Body of pancreas (tissue), 4 donors: Measurements from ENCODE around the gene NHLRC2. TPM values are rescaled to one million over a fixed set of nuclear protein-coding genes. Genes with fewer than 3 reads are reported as not detected.

Source experiments
- ATAC-seq: fragments of 150-250 bp; one replicate; pipeline ENCODE4 v1.9.1; 2016
- DNase-seq, 4 donors: peaks; one replicate each; pipeline ENCODE4 v3.0.0-alpha.2; 2019
- H3K27ac ChIP-seq, 4 donors: fragments of 200-600 bp; sonication (generic); 1 replicate in 3 of 4; 2 replicates in 1 of 4; pipeline versions ENCODE4 v1.5.1 to v1.6.1; 2016 to 2019; ENCODE audit warnings: mild to moderate bottlenecking in 1 of 4, mixed read lengths in 1 of 4, moderate library complexity in 1 of 4
- H3K27me3 ChIP-seq, 2 donors: fragments of 200-600 bp; sonication (generic); one replicate each; pipeline ENCODE4 v1.6.0; 2016; ENCODE audit warnings: mild to moderate bottlenecking in 1 of 2
- H3K36me3 ChIP-seq, 2 donors: fragments of 200-600 bp; sonication (generic); replicated peaks in 1 of 2; 2 replicates each; pipeline ENCODE4 v1.5.1; 2016; ENCODE audit warnings: low read depth in 2 of 2; ENCODE audit not compliant: insufficient read depth in 1 of 2
- H3K4me1 ChIP-seq: fragments of 200-600 bp; sonication (generic); one replicate; pipeline ENCODE4 v1.6.0; 2016
- H3K4me3 ChIP-seq, 2 donors: fragments of 200-600 bp; sonication (generic); 1 replicate in 1 of 2; 2 replicates in 1 of 2; pipeline ENCODE4 v1.5.1; 2016 to 2019
- H3K9me3 ChIP-seq, 3 donors: fragments of 200-600 bp; sonication (generic); 1 replicate in 2 of 3; 2 replicates in 1 of 3; pipeline ENCODE4 v1.5.1; 2016
- CTCF ChIP-seq, 7 experiments: fragments of 450-650 bp in 4 of 7; fragments of 200-600 bp in 3 of 7; sonication (generic) in 3 of 7; IDR thresholded peaks; one replicate each; pipeline ENCODE4 v1.5.1; 2016 to 2019; ENCODE audit warnings: antibody characterized with exemption in 7 of 7
- POLR2A ChIP-seq, 3 donors: fragments of 450-650 bp; IDR thresholded peaks; one replicate each; pipeline ENCODE4 v1.6.1; 2016; ENCODE audit warnings: antibody characterized with exemption in 3 of 3, mild to moderate bottlenecking in 2 of 3
- WGBS, 2 donors: methylation state at CpG; one replicate each; pipeline ENCODE4 v1.1.5; 2017; 5-methylcytosine and 5-hydroxymethylcytosine counted together
- intact Hi-C: fragments of 100-400 bp; cut with DNase I; formaldehyde crosslinking; loops from one replicate; pipeline ENCODE4 v1.15.1; 2023
- total RNA-seq, 2 donors: library from RNA; depleted of rRNA; stranded (reverse); fragments of >200 nt; gene quantifications; one replicate each; pipeline ENCODE4 v1.1.0, GENCODE V29; 2016

The NHLRC2 gene
- total RNA-seq, 2 donors from 2014 or later: 17.9 to 50.4 TPM

DNA sequence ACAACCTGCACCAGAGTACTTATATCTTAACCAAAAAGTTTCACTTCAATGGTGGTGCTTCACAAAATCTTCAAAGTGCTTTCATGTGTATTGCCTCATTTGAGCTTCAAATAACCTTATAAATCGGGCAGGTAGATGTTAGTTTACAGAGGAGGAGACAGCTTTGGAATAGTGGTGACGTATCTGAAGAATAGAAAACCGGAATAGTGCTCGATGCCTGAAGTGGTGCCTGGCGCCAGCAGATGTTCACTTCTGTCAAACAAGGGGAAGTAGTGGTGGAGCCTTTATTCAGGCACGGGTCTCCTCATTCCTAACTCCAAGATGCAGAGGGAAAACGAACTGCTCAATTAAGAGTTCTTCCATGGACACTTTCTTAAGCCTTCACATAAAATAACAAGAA lies 58.1 kb downstream of the NHLRC2 start:
- 95 to 96% methylated on average over 7 of the region's 7 CpGs for WGBS, 2 donors
- TF ChIP-seq CTCF (IDR thresholded peaks at IDR 0.05) (no peak), POLR2A (IDR thresholded peaks at IDR 0.05) (no peak)
- DNase-seq: no peak
- ATAC-seq: no peak
- peaks cover 0 to 5% of the 10 kb centered on the region in 2 donors for H3K36me3 ChIP-seq
- no peak overlapping the region for H3K4me3 ChIP-seq
- no peaks in the 10 kb centered on the region for H3K9me3 ChIP-seq
- H3K27me3 ChIP-seq: no peaks in the 10 kb centered on the region
- peaks cover 8% of the 10 kb centered on the region for H3K4me1 ChIP-seq
- intact Hi-C loops: no loop called here
- no peak overlapping the region for H3K27ac ChIP-seq

DNA sequence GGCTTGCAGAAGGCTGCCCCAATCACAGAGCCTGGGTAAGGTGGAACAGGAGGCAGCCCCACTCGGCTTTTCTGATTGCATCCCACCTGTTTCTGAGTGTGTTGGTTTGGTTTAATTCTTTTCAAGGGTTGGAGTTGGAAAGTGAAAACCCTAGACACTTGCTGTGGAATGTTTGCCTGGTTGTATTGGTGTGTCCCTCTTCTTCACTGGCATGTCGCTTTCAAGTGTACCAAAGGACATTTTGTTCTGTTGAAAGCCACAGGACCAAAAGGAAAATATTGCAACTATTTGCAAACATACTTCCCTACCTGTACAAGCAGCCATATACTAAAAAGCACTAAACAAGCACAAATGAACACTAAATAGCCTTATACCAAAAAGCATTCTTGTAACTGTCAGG lies 60.5 kb downstream of the NHLRC2 start:
- no peaks in the 10 kb centered on the region for H3K27me3 ChIP-seq
- no peak overlapping the region for H3K27ac ChIP-seq
- intact Hi-C loops: no loop called here
- no peak for DNase-seq
- 97 to 98% methylated on average over 2 of the region's 2 CpGs for WGBS, 2 donors
- H3K36me3 ChIP-seq: no peaks in the 10 kb centered on the region
- no peaks in the 10 kb centered on the region for H3K9me3 ChIP-seq
- no peak for ATAC-seq
- no peak overlapping the region for H3K4me3 ChIP-seq
- TF ChIP-seq CTCF (IDR thresholded peaks at IDR 0.05): no peak
- TF ChIP-seq POLR2A (IDR thresholded peaks at IDR 0.05): no peak
- H3K4me1 ChIP-seq: peaks cover 8% of the 10 kb centered on the region

DNA sequence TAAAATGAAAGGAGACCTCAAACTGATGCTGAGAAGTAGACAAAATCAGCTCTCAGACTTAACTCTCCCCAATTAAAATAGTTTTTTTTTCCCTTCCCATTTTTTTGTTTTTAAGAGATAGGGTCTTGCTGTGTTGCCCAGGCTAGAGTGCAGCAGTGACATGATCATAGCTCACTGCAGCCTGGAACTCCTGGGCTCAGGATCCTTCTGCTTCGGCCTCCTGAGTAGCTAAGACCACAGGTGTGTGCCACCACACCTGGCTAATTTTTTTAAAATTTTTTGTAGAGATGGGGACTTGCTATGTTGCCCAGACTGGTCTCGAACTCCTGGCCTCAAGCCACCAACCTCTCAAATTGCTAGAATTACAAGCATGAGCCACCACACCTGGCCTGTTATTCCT lies 61.1 kb downstream of the NHLRC2 start:
- Histone ChIP-seq H3K36me3 (no peaks in the 10 kb centered on the region), H3K27ac (no peak overlapping the region), H3K4me1 (peaks cover 4% of the 10 kb centered on the region), H3K4me3 (no peak overlapping the region), H3K27me3 (no peaks in the 10 kb centered on the region), H3K9me3 (no peaks in the 10 kb centered on the region)
- intact Hi-C loops: no loop called here
- whole genome bisulfite sequencing, 2 donors: 92 to 100% methylated on average over 2 of the region's 2 CpGs
- DNase-seq (no peak), ATAC-seq (no peak)
- TF ChIP-seq POLR2A (IDR thresholded peaks at IDR 0.05): no peak

DNA sequence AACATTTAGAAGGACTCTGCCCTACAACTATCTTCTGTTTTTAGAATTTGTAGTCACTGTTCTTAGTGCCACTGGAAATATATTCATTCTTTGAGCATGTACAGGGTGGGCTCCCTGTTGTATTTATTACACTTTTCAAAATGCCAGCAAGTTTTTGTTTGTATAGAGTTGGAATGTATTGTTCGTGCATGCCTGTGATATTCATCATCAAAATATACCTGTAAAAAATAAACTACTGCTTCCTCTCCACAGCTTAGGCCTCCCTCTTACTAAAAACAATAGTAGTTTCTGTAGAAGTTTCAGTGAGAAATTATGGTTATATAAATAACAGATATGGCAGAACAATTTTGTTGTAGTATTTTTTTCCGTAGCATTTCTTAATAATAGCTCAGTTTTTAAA lies 61.6 kb downstream of the NHLRC2 start:
- Histone ChIP-seq H3K27me3 (no peaks in the 10 kb centered on the region), H3K27ac (no peak overlapping the region), H3K4me1 (peaks cover under 1% of the 10 kb centered on the region), H3K4me3 (no peak overlapping the region), H3K36me3 (no peaks in the 10 kb centered on the region), H3K9me3 (no peaks in the 10 kb centered on the region)
- ATAC-seq: no peak
- intact Hi-C loops: no loop called here
- DNase-seq: no peak
- WGBS, 2 donors: 81 to 88% methylated on average over 2 of the region's 2 CpGs
- TF ChIP-seq CTCF (IDR thresholded peaks at IDR 0.05) (no peak), POLR2A (IDR thresholded peaks at IDR 0.05) (no peak)

DNA sequence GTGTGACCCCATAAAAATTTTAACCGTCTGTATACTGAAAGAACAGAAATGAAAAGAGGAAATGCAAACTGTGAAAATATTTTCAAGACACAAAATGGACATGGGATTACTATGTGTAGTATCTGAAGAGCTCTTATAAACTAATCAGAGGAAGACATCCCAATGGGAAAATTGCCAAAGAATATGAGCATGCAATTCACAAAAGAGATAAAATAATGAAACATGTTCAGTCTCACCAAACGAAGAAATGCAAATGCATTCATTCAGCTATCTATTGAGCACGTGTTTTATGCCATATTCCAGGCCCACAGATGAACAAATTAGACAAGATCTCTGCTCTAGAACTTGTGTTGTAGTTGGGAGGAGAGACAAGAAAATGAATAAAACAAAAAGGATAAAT lies 63.2 kb downstream of the NHLRC2 start:
- Histone ChIP-seq H3K9me3 (no peaks in the 10 kb centered on the region), H3K4me3 (no peak overlapping the region), H3K27me3 (no peaks in the 10 kb centered on the region), H3K4me1 (no peaks in the 10 kb centered on the region), H3K27ac (no peak overlapping the region), H3K36me3 (no peaks in the 10 kb centered on the region)
- intact Hi-C loops: no loop called here
- DNase-seq (no peak), ATAC-seq (no peak)
- 87 to 90% methylated on average over 3 of the region's 3 CpGs for WGBS, 2 donors
- TF ChIP-seq CTCF (IDR thresholded peaks at IDR 0.05) (no peak), POLR2A (IDR thresholded peaks at IDR 0.05) (no peak)
